PC-3 (cell line): ENCODE data around the gene DAAM1.

ENCODE experiments used
- CTCF ChIP-seq: fragments of 300-600 bp; sonication (generic); conservative IDR thresholded peaks from 2 replicates; pipeline ENCODE4 v1.5.1; 2017; ENCODE audit warnings: antibody characterized with exemption, low read depth, mild to moderate bottlenecking, low read length
- EZH2 ChIP-seq: fragments of 300-600 bp; sonication (generic); IDR thresholded peaks from one replicate; pipeline ENCODE4 v1.6.1; 2017; ENCODE audit warnings: antibody characterized with exemption, mild to moderate bottlenecking, low read length; ENCODE audit not compliant: unreplicated experiment

GRCh38 chr14:59265808-59266207, 77.3 kb downstream of the DAAM1 start:
- no peak for TF ChIP-seq CTCF
- no peak for TF ChIP-seq EZH2
